ENCODE results near the gene E2F1.

Gene E2F1

DNA sequence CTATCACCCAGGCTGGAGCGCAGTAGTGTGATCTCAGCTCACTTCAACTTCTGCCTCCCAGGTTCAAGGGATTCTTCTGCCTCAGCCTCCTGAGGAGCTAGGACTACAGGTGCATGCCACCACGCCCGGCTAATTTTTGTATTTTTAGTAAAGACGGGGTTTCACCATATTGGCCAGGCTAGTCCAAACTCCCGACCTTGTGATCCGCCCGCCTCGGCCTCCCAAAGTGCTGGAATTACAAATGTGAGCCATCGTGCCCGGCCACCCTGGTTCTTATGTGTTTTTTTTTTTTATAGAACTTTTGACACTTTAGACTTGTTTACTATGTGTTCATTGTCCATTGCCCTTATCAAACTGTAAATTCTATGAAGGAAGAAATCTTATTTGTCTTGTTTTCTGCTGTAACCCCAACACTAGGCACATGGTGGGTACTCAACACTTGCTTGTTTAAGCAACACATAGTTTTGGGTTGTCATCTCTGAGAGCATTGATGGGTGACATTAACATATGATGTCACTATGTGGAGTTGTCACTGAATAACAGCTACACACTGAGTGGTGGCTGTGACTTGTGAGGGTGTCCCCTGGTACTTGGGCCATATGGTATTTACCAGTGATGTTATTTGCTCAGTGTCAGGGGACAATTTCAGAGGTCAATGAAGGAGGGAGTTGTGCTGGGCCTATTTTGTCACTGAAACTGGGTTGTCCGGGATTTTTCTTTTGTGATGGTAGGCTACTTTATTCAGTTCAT is 35.4 kb upstream of the E2F1 start:
- DNase-seq (ENCODE audit: low spot score): no peak
- CTCF ChIA-PET: interaction anchor here (0.6 kb wide), 1 partner anchor 456 kb away, joined by 4 read pairs; no protein-coding TSS in a partner anchor
- POLR2A ChIA-PET (ENCODE audit: low non-redundant PET): interaction anchor here (0.7 kb wide), 1 partner anchor 9 kb away, joined by 3 read pairs; no protein-coding TSS in a partner anchor
- H3K27ac ChIP-seq: no peak overlapping the region
- TF ChIP-seq, protein P1, sequence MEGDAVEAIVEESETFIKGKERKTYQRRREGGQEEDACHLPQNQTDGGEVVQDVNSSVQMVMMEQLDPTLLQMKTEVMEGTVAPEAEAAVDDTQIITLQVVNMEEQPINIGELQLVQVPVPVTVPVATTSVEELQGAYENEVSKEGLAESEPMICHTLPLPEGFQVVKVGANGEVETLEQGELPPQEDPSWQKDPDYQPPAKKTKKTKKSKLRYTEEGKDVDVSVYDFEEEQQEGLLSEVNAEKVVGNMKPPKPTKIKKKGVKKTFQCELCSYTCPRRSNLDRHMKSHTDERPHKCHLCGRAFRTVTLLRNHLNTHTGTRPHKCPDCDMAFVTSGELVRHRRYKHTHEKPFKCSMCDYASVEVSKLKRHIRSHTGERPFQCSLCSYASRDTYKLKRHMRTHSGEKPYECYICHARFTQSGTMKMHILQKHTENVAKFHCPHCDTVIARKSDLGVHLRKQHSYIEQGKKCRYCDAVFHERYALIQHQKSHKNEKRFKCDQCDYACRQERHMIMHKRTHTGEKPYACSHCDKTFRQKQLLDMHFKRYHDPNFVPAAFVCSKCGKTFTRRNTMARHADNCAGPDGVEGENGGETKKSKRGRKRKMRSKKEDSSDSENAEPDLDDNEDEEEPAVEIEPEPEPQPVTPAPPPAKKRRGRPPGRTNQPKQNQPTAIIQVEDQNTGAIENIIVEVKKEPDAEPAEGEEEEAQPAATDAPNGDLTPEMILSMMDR (conservative IDR thresholded peaks at IDR 0.05; ENCODE audit: low read depth): no peak

DNA sequence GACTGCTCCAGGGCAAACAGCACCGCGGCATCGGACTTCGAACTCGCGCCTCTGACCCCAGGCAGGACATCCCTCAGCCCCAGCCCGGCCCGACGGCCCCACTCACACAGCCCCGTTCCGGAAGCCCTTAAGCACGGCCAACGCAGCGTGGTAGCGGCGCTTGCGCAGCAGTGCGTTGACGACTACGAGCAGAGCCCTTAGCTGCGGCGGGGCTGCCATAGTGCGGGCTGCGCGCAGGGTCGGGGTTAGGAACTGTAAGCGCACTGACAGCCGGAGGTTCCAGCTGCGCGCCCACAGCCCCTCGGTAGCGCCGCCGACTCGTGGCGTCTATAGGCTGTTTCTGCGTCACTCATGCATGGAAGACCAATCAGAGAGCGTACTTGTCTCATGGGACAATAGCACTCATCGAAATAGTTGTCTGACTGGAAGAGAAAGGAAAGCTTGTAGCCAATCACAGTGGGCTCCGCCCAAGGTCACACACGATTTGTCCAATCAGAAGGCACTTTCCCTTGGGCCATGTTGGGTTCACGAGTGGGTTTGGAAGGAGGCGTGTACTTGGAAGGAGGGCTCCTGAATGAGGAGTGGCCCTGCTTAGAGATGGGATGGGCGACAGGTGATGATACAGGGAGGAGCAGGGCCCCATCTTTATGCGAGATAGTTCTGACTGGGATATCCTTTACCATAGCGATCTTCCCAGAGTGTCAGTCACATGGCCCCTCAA is 34.0 kb upstream of the E2F1 start, which contains the start of gene PXMP4:
Gene PXMP4, minus strand, starts transcription at position 322 of the 721 bp plus-strand sequence. Its CDS starts 103 bp downstream, at position 219.
- H3K27ac ChIP-seq: peak within 1 kb of the TSS; percentile 76
- ChIA-PET CTCF (interaction anchor here (0.6 to 0.8 kb wide), 4 partner anchors 33 to 258 kb away, joined by 3 to 6 read pairs (median 3); no protein-coding TSS in a partner anchor), POLR2A (ENCODE audit: low non-redundant PET) (interaction anchor here (1.0 to 1.2 kb wide), 2 partner anchors 12 to 45 kb away, joined by 3 read pairs; no protein-coding TSS in a partner anchor)
- TF ChIP-seq, protein P1 (conservative IDR thresholded peaks at IDR 0.05; ENCODE audit: low read depth): no peak
- peak; percentile 100 for DNase-seq (ENCODE audit: low spot score)

DNA sequence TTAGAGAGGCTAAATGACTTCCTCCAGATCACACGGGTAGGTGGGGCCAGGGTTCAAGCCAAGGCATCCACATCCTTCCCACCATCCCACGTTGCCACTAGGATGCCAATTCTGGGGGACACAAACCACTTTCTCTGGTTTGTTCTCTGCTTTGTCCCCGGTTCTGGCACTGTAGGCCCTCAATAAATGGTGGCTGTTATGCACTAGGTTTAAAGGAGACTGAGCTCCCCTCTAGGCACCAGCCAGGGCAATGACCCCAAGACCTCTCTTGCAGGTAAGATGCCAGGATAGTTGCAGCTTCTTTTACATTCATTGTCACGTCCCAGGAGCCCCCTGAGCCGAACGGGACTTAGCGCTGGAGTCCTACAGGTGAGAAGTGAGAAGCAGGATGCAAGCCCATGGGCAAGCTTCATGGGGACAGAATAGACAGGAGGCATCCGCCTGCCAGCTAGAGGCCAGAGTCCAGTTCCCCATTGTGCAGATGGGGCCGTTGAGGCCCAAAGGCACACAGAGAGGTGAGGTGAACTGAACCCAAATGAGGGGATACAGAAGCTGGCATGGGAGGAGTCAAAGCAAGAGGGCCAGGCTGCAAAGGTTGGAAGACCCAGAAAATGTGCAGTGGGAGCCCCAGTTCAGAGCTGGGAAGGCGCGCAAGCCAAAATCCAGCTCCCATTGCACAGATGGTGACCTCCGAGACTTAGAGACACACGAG is 33.2 kb upstream of the E2F1 start:
- DNase-seq (ENCODE audit: low spot score): no peak
- TF ChIP-seq, protein P1 (conservative IDR thresholded peaks at IDR 0.05; ENCODE audit: low read depth): no peak
- POLR2A ChIA-PET (ENCODE audit: low non-redundant PET): interaction anchor here (1.0 to 1.2 kb wide), 2 partner anchors 13 to 45 kb away, joined by 3 read pairs; no protein-coding TSS in a partner anchor
- CTCF ChIA-PET: interaction anchor here (0.6 to 0.8 kb wide), 3 partner anchors 33 to 254 kb away, joined by 3 read pairs; no protein-coding TSS in a partner anchor
- H3K27ac ChIP-seq: peak overlapping the region; percentile 76

DNA sequence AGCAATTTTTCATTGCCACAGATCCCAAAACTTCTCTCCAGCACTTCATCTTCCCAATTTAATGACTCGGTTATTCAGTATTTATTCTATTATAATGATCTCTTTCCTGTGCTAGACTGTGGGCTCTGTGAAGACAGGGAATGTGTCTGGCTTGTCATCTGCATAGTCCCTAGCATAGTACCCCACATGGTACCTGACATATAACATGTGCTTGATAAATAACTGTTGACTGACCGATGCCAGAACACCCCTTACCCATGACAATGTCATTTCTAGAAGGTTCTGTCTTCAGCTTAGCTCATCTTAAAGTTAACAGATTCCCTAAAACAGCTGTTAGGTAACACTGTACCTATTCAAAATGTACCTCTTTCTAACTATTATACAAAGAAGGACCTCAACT is 30.3 kb upstream of the E2F1 start:
- peak overlapping the region; percentile 21 for H3K27ac ChIP-seq
- ChIA-PET CTCF (no interaction called here), POLR2A (ENCODE audit: low non-redundant PET) (interaction anchor here (0.6 kb wide), 1 partner anchor 11 kb away, joined by 6 read pairs; no protein-coding TSS in a partner anchor)
- DNase-seq (ENCODE audit: low spot score): no peak
- TF ChIP-seq, protein P1 (conservative IDR thresholded peaks at IDR 0.05; ENCODE audit: low read depth): no peak

DNA sequence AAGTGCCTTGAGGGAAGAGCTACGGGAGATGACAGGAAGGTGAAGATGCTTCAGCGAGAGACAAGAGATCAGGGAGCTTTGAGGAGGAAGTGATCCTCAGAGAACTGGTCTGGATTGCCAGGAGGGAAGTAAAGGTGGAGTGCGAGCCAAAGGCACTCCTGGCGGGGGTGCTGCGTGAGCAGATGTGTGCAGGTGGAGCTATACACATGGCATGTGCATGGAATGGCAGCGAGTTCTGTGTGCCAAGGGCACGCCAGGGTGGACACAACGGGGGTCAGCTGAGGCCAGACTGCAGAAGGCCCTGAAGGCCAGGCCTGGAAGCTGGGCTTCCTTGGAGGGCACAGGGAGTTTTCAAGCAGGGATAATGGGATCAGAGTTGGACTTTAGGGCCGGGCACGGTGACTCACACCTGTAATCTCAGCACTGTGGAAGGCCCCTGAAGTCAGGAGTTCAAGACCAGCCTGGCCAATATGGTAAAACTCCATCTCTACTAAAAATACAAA is 27.7 kb upstream of the E2F1 start:
- CTCF ChIA-PET: no interaction called here
- POLR2A ChIA-PET (ENCODE audit: low non-redundant PET): no interaction called here
- peak overlapping the region; percentile 0; the same call in 1 of the 2 replicates for H3K27ac ChIP-seq
- DNase-seq (ENCODE audit: low spot score): no peak
- TF ChIP-seq, protein P1 (conservative IDR thresholded peaks at IDR 0.05; ENCODE audit: low read depth): no peak

DNA sequence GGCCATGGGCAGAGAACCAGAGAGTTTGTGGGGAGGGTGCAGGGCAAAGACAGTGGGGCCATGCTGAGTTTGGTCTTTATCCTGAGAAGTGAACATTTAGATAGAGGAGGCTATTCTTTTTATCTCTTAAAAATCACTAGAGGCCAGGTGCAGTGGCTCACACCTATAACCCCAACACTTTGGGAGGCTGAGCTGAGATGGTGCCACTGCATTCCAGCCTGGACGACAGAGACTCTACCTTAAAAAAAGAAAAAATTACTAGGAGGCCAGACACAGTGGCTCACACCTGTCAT is 25.2 kb upstream of the E2F1 start:
- H3K27ac ChIP-seq: peak overlapping the region; percentile 70; the same call in 1 of the 2 replicates
- DNase-seq (ENCODE audit: low spot score): no peak
- ChIA-PET CTCF (no interaction called here), POLR2A (ENCODE audit: low non-redundant PET) (no interaction called here)
- TF ChIP-seq, protein P1 (conservative IDR thresholded peaks at IDR 0.05; ENCODE audit: low read depth): no peak

Data from RWPE1 (cell line).